ENCODE data around the gene CREB5. TPM values are rescaled to one million over a fixed set of nuclear protein-coding genes. Genes with fewer than 3 reads are reported as not detected.

The CREB5 gene
- total RNA-seq, 2 experiments from 2014 or later: 0.19 to 0.22 TPM

- no peak overlapping the region for H3K4me3 ChIP-seq (ENCODE audit: low read length)
- no peaks in the 10 kb centered on the region for H3K36me3 ChIP-seq (ENCODE audit: insufficient read depth, low read length)
- no peaks in the 10 kb centered on the region for H3K4me1 Mint-ChIP-seq (ENCODE audit: low read depth)
- no peaks in the 10 kb centered on the region for H3K27me3 ChIP-seq (ENCODE audit: control insufficient read depth in 1 of 2, insufficient read depth in 2 of 2, low read length in 2 of 2)
- no peaks in the 10 kb centered on the region for H3K4me1 ChIP-seq (ENCODE audit: insufficient read depth, low read length)
- ChIA-PET CTCF (no interaction called here), POLR2A (no interaction called here)
- intact Hi-C loops (cut with DNase I, micrococcal nuclease): no loop called here
- no peak for TF ChIP-seq CTCF (IDR thresholded peaks at IDR 0.05)
- H3K27ac ChIP-seq (ENCODE audit: low read depth in 1 of 2, low read length in 2 of 2): no peak overlapping the region
- no peak overlapping the region for H3K4me3 Mint-ChIP-seq
- peaks cover 22% of the 10 kb centered on the region for H3K27me3 Mint-ChIP-seq
- ATAC-seq (ENCODE audit: poor library complexity): no peak
- no peak overlapping the region for H3K27ac Mint-ChIP-seq
- H3K36me3 Mint-ChIP-seq (ENCODE audit: low read depth): no peaks in the 10 kb centered on the region
- DNase-seq: no peak
- no peaks in the 10 kb centered on the region for H3K9me3 Mint-ChIP-seq
- H3K9me3 ChIP-seq (ENCODE audit: control insufficient read depth in 1 of 2, insufficient read depth in 1 of 2, low read length in 2 of 2): no peaks in the 10 kb centered on the region
Measured at GRCh38 chr7:28381466-28381865, 30.9 kb upstream of the CREB5 start.

DNA sequence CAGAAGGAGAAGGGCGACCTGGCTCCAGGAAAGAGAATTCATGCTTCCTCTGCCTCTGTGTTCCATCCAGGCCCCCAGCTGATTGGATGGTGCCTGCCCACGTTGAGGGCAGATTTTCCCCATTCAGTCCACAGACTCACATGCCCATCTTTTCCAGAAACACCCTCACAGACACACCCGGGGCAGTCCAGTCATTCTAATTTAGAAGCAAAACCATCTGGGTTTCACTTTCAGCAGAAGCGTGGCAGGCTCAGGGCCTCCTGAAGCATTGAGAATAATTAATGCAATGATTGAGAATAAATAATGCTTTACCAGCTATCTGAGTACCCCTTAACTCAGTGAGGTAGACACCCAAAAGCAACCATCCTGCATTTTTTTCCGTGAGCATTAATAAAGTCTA is 30.2 kb upstream of the CREB5 start:
- ChIA-PET POLR2A (no interaction called here), CTCF (no interaction called here)
- no peaks in the 10 kb centered on the region for H3K4me1 ChIP-seq (ENCODE audit: insufficient read depth, low read length)
- no peaks in the 10 kb centered on the region for H3K9me3 Mint-ChIP-seq
- no peaks in the 10 kb centered on the region for H3K36me3 ChIP-seq (ENCODE audit: insufficient read depth, low read length)
- DNase-seq (no peak), ATAC-seq (ENCODE audit: poor library complexity) (no peak)
- H3K4me3 ChIP-seq (ENCODE audit: low read length): no peak overlapping the region
- no peak overlapping the region for H3K27ac ChIP-seq (ENCODE audit: low read depth in 1 of 2, low read length in 2 of 2)
- no peaks in the 10 kb centered on the region for H3K27me3 ChIP-seq (ENCODE audit: control insufficient read depth in 1 of 2, insufficient read depth in 2 of 2, low read length in 2 of 2)
- no peak for TF ChIP-seq CTCF (IDR thresholded peaks at IDR 0.05)
- H3K4me3 Mint-ChIP-seq: no peak overlapping the region
- intact Hi-C loops (cut with DNase I, micrococcal nuclease): no loop called here
- H3K9me3 ChIP-seq (ENCODE audit: control insufficient read depth in 1 of 2, insufficient read depth in 1 of 2, low read length in 2 of 2): no peaks in the 10 kb centered on the region
- no peak overlapping the region for H3K27ac Mint-ChIP-seq
- H3K4me1 Mint-ChIP-seq (ENCODE audit: low read depth): no peaks in the 10 kb centered on the region
- H3K27me3 Mint-ChIP-seq: peaks cover 15% of the 10 kb centered on the region
- no peaks in the 10 kb centered on the region for H3K36me3 Mint-ChIP-seq (ENCODE audit: low read depth)

DNA sequence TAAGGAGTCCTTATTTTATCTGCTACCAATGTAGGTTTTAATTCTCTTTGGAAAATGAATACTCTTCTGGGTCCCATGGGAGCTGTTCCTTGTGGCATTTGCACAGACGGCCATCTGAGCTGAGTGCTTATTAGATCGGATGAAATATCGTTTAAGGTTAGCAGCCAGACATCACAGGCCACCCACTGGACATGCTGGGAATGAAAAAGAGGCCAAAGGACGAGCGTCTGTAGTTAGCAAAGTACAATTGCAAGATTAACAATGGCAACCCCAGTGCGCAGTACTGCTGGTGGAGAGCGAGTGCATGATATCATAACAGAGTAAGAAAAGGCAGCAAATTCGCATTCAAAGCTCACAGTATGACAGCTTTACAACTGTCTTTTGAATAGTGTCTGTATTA is 28.3 kb upstream of the CREB5 start:
- CTCF ChIA-PET: no interaction called here
- Histone ChIP-seq H3K4me1 (ENCODE audit: insufficient read depth, low read length) (no peaks in the 10 kb centered on the region), H3K36me3 (ENCODE audit: insufficient read depth, low read length) (no peaks in the 10 kb centered on the region), H3K27me3 (ENCODE audit: control insufficient read depth in 1 of 2, insufficient read depth in 2 of 2, low read length in 2 of 2) (no peaks in the 10 kb centered on the region), H3K9me3 (ENCODE audit: control insufficient read depth in 1 of 2, insufficient read depth in 1 of 2, low read length in 2 of 2) (no peaks in the 10 kb centered on the region), H3K4me3 (ENCODE audit: low read length) (no peak overlapping the region), H3K27ac (ENCODE audit: low read depth in 1 of 2, low read length in 2 of 2) (no peak overlapping the region)
- DNase-seq (no peak), ATAC-seq (ENCODE audit: poor library complexity) (no peak)
- no peaks in the 10 kb centered on the region for H3K36me3 Mint-ChIP-seq (ENCODE audit: low read depth)
- no peaks in the 10 kb centered on the region for H3K4me1 Mint-ChIP-seq (ENCODE audit: low read depth)
- no peaks in the 10 kb centered on the region for H3K9me3 Mint-ChIP-seq
- peaks cover 28% of the 10 kb centered on the region for H3K27me3 Mint-ChIP-seq
- POLR2A ChIA-PET: no interaction called here
- intact Hi-C loops (cut with DNase I, micrococcal nuclease): no loop called here
- H3K4me3 Mint-ChIP-seq: no peak overlapping the region
- TF ChIP-seq CTCF (IDR thresholded peaks at IDR 0.05): no peak
- no peak overlapping the region for H3K27ac Mint-ChIP-seq
